ENCODE results near the gene OLFML1.

OLFML1 gene

GRCh38 chr11:7485186-7486097, at the start of gene OLFML1:
Gene OLFML1, plus strand, starts transcription at chr11:7485506. Its CDS starts 370 bp downstream, at chr11:7485876.
- DNase-seq (ENCODE audit: low spot score), result no peak

GRCh38 chr11:7436146-7436545, 49.2 kb upstream of the OLFML1 start:
- no peak for DNase-seq (ENCODE audit: low spot score)

- no peak for DNase-seq (ENCODE audit: low spot score)
Measured at GRCh38 chr11:7436657-7437056, 48.6 kb upstream of the OLFML1 start.

GRCh38 chr11:7437696-7438095, 47.6 kb upstream of the OLFML1 start:
- no peak for DNase-seq (ENCODE audit: low spot score)

- no peak for DNase-seq (ENCODE audit: low spot score)
Measured at GRCh38 chr11:7439746-7440320, 45.5 kb upstream of the OLFML1 start.

- DNase-seq (ENCODE audit: low spot score), result peak; percentile 43
Measured at GRCh38 chr11:7442588-7443215, 42.6 kb upstream of the OLFML1 start.

- DNase-seq (ENCODE audit: low spot score), result no peak
Measured at GRCh38 chr11:7444091-7444981, 41.0 kb upstream of the OLFML1 start.

- DNase-seq (ENCODE audit: low spot score), result no peak
Measured at GRCh38 chr11:7445564-7445963, 39.7 kb upstream of the OLFML1 start.

- no peak for DNase-seq (ENCODE audit: low spot score)
Measured at GRCh38 chr11:7448201-7448600, 37.1 kb upstream of the OLFML1 start.

- no peak for DNase-seq (ENCODE audit: low spot score)
Measured at GRCh38 chr11:7449211-7449840, 36.0 kb upstream of the OLFML1 start.

- no peak for DNase-seq (ENCODE audit: low spot score)
Measured at GRCh38 chr11:7449841-7450214, 35.5 kb upstream of the OLFML1 start.

- no peak for DNase-seq (ENCODE audit: low spot score)
Measured at GRCh38 chr11:7450836-7451235, 34.5 kb upstream of the OLFML1 start.

- DNase-seq (ENCODE audit: low spot score), result no peak
Measured at GRCh38 chr11:7451520-7451919, 33.8 kb upstream of the OLFML1 start.

- no peak for DNase-seq (ENCODE audit: low spot score)
Measured at GRCh38 chr11:7451952-7452494, 33.3 kb upstream of the OLFML1 start.

- no peak for DNase-seq (ENCODE audit: low spot score)
Measured at GRCh38 chr11:7454854-7455253, 30.5 kb upstream of the OLFML1 start.

- DNase-seq (ENCODE audit: low spot score), result no peak
Measured at GRCh38 chr11:7457211-7457610, 28.1 kb upstream of the OLFML1 start.

- DNase-seq (ENCODE audit: low spot score), result no peak
Measured at GRCh38 chr11:7462706-7463105, 22.6 kb upstream of the OLFML1 start.

GRCh38 chr11:7467652-7468051, 17.7 kb upstream of the OLFML1 start:
- DNase-seq (ENCODE audit: low spot score), result no peak

GRCh38 chr11:7469351-7469865, 15.9 kb upstream of the OLFML1 start:
- no peak for DNase-seq (ENCODE audit: low spot score)

GRCh38 chr11:7471071-7471470, 14.2 kb upstream of the OLFML1 start:
- DNase-seq (ENCODE audit: low spot score), result no peak

- DNase-seq (ENCODE audit: low spot score), result no peak
Measured at GRCh38 chr11:7473717-7474116, 11.6 kb upstream of the OLFML1 start.

Data from hematopoietic multipotent progenitor cell treated with erythropoietin and hydrocortisone succinate and interleukin-3 and kit ligand, for 15 days (in vitro differentiated cells).